ENCODE results near the gene PACRG. TPM values are rescaled to one million over a fixed set of nuclear protein-coding genes. Genes with fewer than 3 reads are reported as not detected.
"Not testable (repeated sequence)": the region's sequence is repeated elsewhere in the genome, so short reads cannot be mapped to it uniquely, and the experiment has no call there.

Gene PACRG
- total RNA-seq, 2 donors from 2014 or later = 0.14 to 3.9 TPM

GRCh38 chr6:162971356-162971755 is 243.6 kb downstream of the PACRG start:
- DNase-seq (ENCODE audit: low spot score) = no peak
- intact Hi-C loops (cut with DNase I) = no loop called here

GRCh38 chr6:162973151-162973872 is 245.5 kb downstream of the PACRG start:
- intact Hi-C loops (cut with DNase I) = no loop called here
- no peak for DNase-seq (ENCODE audit: low spot score)

- intact Hi-C loops (cut with DNase I) = no loop called here
These were observed 246.2 kb downstream of the PACRG start for GRCh38 chr6:162973980-162974379.

GRCh38 chr6:162974685-162975084 is 246.9 kb downstream of the PACRG start:
- DNase-seq (ENCODE audit: low spot score) = no peak
- intact Hi-C loops (cut with DNase I) = no loop called here

More at GRCh38 chr6:162973980-162974379, 246.2 kb downstream of the PACRG start:
- no peak for DNase-seq (ENCODE audit: low spot score)

GRCh38 chr6:162976141-162976540 is 248.4 kb downstream of the PACRG start:
- no peak for DNase-seq (ENCODE audit: low spot score)
- intact Hi-C loops (cut with DNase I) = no loop called here

- DNase-seq (ENCODE audit: low spot score); intact Hi-C loops (cut with DNase I): not testable (repeated sequence)
These were observed 255.5 kb downstream of the PACRG start for GRCh38 chr6:162983234-162983633.

GRCh38 chr6:162998777-162999176 is 271.0 kb downstream of the PACRG start:
- no peak for DNase-seq (ENCODE audit: low spot score)
- intact Hi-C loops (cut with DNase I) = no loop called here

GRCh38 chr6:162999575-163000285 is 272.0 kb downstream of the PACRG start:
- intact Hi-C loops (cut with DNase I) = no loop called here
- no peak for DNase-seq (ENCODE audit: low spot score)

GRCh38 chr6:163001330-163001729 is 273.6 kb downstream of the PACRG start:
- intact Hi-C loops (cut with DNase I) = no loop called here
- DNase-seq (ENCODE audit: low spot score) = no peak

GRCh38 chr6:163008186-163008585 is 280.4 kb downstream of the PACRG start:
- intact Hi-C loops (cut with DNase I) = no loop called here
- DNase-seq (ENCODE audit: low spot score) = no peak

- no peak for DNase-seq (ENCODE audit: low spot score)
- intact Hi-C loops (cut with DNase I) = no loop called here
These were observed 280.9 kb downstream of the PACRG start for GRCh38 chr6:163008626-163009025.

GRCh38 chr6:163010145-163010544 is 282.4 kb downstream of the PACRG start:
- intact Hi-C loops (cut with DNase I) = no loop called here
- no peak for DNase-seq (ENCODE audit: low spot score)

- intact Hi-C loops (cut with DNase I) = no loop called here
- no peak for DNase-seq (ENCODE audit: low spot score)
These were observed 287.0 kb downstream of the PACRG start for GRCh38 chr6:163014736-163015135.

- DNase-seq (ENCODE audit: low spot score) = no peak
- intact Hi-C loops (cut with DNase I) = no loop called here
These were observed 290.0 kb downstream of the PACRG start for GRCh38 chr6:163017801-163018200.

- intact Hi-C loops (cut with DNase I) = no loop called here
- DNase-seq (ENCODE audit: low spot score) = no peak
These were observed 292.2 kb downstream of the PACRG start for GRCh38 chr6:163019926-163020325.

GRCh38 chr6:163021054-163021453 is 293.3 kb downstream of the PACRG start:
- intact Hi-C loops (cut with DNase I) = no loop called here
- DNase-seq (ENCODE audit: low spot score) = no peak

- DNase-seq (ENCODE audit: low spot score) = no peak
- intact Hi-C loops (cut with DNase I) = no loop called here
These were observed 295.9 kb downstream of the PACRG start for GRCh38 chr6:163023700-163024099.

GRCh38 chr6:163026893-163027292 is 299.1 kb downstream of the PACRG start:
- DNase-seq (ENCODE audit: low spot score) = no peak
- intact Hi-C loops (cut with DNase I) = no loop called here

GRCh38 chr6:163030980-163031379 is 303.2 kb downstream of the PACRG start:
- intact Hi-C loops (cut with DNase I) = no loop called here
- no peak for DNase-seq (ENCODE audit: low spot score)

GRCh38 chr6:163031931-163032330 is 304.2 kb downstream of the PACRG start:
- intact Hi-C loops (cut with DNase I) = no loop called here
- no peak for DNase-seq (ENCODE audit: low spot score)

- no peak for DNase-seq (ENCODE audit: low spot score)
- intact Hi-C loops (cut with DNase I) = no loop called here
These were observed 308.4 kb downstream of the PACRG start for GRCh38 chr6:163036160-163036645.

Measured in posterior vena cava (tissue), 2 donors.